22Rv1 (cell line): ENCODE measurements around the gene GMFB.
"Not testable (repeated sequence)": the region's sequence is repeated elsewhere in the genome, so short reads cannot be mapped to it uniquely, and the experiment has no call there.

Experiments used
- H3K27ac ChIP-seq: fragments of 450-650 bp; 2 replicates; pipeline ENCODE4 v1.5.1; 2017
- ZFX ChIP-seq: fragments of 450-650 bp; IDR thresholded peaks from 2 replicates; pipeline ENCODE4 v1.6.1; 2017; ENCODE audit warnings: antibody characterized with exemption, borderline replicate concordance
- TF ChIP-seq, protein P1 (sequence below): fragments of 450-650 bp; IDR thresholded peaks from 2 replicates; pipeline ENCODE4 v1.5.1; 2017; ENCODE audit warnings: mild to moderate bottlenecking

The GMFB gene

DNA sequence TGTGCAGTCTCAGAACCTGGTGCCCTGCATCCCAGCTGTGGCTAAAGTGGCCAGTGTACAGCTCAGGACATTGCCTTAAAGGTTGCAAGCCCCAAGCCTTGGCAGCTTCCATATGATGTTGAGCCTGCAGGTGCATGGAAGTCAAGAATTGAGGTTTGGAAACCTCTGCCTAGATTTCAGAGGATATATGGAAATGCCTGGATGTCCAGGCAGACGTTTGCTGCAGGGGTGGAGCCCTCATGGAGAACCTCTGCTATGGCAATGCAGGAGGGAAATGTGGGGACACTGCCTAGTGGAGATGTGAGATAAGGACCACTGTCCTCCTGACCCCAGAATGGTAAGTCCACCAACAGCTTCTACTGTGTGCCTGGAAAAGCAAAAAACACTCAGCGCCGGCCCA lies 29.7 kb downstream of the GMFB start:
- H3K27ac ChIP-seq, result no peak overlapping the region
- no peak for TF ChIP-seq ZFX
- TF ChIP-seq, protein P1, sequence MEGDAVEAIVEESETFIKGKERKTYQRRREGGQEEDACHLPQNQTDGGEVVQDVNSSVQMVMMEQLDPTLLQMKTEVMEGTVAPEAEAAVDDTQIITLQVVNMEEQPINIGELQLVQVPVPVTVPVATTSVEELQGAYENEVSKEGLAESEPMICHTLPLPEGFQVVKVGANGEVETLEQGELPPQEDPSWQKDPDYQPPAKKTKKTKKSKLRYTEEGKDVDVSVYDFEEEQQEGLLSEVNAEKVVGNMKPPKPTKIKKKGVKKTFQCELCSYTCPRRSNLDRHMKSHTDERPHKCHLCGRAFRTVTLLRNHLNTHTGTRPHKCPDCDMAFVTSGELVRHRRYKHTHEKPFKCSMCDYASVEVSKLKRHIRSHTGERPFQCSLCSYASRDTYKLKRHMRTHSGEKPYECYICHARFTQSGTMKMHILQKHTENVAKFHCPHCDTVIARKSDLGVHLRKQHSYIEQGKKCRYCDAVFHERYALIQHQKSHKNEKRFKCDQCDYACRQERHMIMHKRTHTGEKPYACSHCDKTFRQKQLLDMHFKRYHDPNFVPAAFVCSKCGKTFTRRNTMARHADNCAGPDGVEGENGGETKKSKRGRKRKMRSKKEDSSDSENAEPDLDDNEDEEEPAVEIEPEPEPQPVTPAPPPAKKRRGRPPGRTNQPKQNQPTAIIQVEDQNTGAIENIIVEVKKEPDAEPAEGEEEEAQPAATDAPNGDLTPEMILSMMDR, result no peak

DNA sequence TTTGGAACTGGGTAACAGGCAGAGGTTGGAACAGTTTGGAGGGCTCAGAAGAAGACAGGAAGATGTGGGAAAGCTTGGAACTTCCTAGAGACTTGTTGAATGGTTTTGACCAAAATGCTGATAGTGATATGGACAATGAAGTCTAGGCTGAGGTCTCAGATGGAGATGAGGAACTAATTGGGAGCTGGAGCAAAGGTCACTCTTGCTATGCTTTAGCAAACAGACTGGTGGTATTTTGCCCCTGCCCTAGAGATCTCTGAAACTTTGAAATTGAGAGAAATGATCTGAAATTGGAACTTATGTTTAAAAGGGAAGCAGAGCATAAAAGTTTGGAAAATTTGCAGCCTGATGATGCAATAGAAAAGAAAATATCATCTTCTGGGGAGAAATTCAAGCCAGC lies 30.2 kb downstream of the GMFB start:
- H3K27ac ChIP-seq, result not testable (repeated sequence)

DNA sequence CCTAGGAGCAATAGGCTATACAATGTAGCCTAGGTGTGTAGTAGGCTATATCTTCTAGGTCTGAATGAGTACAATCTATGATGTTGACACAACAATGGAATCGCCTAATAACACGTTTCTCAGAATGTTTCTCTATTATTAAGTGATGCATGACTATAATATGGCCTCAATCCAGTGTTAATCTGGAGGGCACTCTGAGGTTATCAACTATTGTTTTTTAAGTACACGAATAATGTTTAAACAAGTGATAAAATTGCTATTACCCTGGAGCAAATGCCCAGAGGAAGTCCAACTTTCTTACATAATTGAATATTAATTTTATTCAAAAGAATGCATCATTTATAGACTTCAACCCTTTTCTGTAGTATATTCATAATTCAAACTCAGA lies 31.2 kb downstream of the GMFB start:
- TF ChIP-seq ZFX, result no peak
- TF ChIP-seq, protein P1, result no peak
- H3K27ac ChIP-seq, result no peak overlapping the region

DNA sequence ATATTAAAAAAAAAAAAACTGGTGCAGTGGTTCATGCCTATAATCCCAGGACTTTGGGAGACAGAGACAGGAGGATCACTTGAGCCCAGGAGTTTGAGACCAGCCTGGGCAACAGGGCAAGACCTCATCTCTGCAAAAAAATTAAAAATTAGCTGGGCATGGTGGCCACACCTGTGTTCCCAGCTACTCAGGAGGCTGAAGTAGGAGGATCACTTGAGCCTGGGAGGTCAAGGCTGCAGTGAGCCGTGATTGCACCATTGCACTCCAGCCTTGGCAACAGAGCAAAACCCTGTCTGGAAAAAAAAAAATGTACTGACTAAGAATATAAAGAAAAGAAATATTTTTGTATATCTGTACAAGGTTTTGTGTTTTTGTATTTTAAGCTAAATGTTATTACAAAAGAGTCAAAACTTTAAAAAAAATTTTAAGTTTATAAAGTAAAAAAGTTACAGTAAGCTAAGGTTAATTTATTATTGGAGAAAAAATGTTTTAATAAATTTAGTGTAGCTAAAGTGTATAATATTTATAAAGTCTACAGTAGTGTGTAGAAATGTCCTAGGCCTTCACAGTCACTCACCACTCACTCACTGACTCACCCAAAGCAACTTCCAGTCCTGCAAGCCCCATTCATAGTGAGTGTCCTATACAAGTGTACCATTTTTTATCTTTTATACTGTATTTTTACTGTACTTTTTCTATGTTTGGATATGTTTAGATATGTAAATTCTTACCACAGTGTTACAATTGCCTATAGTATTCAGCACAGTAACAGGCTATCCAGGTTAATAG lies 31.8 kb downstream of the GMFB start:
- H3K27ac ChIP-seq, result not testable (repeated sequence)

DNA sequence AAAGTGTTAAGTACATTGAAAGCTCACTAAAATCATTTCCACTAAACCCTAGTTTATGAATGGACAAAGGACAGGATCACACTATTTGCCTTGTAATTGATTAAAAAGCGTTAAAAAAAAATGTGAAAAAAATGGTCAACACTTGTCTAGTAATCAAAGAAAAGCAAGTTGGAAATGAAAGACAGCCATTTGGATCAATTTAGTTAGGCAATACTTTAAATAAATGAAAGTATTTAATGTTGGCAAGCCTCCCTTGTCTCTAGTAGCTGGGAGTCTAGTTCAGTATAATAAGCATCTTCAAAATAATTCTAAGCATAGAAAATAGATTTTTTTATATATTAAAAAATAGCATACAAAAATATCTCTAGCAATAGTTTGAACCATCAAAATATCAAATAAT lies 33.4 kb downstream of the GMFB start:
- H3K27ac ChIP-seq, result no peak overlapping the region
- TF ChIP-seq, protein P1, result no peak
- TF ChIP-seq ZFX, result no peak

DNA sequence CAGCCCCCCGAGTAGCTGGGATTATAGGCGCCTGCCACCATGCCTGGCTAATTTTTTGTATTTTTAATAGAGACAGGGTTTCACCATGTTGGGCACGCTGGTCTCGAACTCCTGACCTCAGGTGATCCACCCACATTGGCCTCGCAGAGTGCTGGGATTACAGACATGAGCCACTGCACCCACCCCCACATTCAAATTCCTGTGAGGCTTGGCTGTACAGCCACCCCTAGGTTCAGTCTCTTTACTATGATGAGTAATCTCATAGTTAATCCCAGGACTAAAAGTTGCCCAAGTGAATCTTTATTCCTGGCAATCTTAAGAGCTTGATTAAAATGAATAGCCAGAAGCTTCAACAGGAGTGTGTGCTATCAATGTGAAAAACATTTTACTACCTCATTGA lies 34.8 kb downstream of the GMFB start:
- H3K27ac ChIP-seq, result not testable (repeated sequence)

DNA sequence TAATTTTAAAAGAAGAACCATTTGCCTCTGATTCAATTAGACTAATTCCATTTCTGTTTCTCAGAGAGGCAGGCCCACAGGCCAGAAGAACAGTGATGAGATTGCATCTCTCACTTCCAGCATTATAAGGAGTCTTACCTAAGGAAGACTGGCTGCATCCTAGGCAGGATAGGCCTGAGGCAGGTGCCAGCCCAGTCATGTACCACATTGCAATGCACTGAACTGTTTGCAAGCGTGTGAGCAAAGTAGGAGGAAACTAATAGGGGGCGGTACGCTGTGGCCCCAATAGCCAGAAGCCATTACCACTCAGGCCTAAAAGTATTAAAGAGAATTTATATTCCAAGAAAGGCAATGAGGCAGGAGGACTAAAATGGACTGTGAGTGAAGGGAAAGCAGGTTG lies 35.5 kb downstream of the GMFB start:
- TF ChIP-seq ZFX, result no peak
- TF ChIP-seq, protein P1, result no peak

DNA sequence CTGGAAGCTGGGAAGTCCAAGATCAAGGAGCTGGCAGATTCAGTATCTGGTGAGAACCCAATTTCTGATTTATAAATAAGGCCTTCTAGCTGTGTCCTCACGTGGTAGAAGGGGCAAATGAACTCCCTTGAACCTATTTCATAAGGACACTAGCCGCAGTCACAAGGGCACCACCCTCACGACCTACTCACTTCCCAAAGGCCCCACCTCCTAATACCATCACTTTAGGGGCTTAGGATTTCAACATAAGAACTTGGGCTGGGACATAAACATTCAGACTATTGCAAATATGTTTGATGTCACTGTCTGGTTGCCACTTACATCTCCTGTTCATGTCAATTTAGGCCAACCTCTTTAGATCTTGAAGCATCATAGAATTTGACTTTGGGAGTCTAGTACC lies 36.8 kb downstream of the GMFB start:
- TF ChIP-seq ZFX, result no peak
- TF ChIP-seq, protein P1, result no peak
- no peak overlapping the region for H3K27ac ChIP-seq

More for the DNA sequence above, 35.5 kb downstream of the GMFB start:
- H3K27ac ChIP-seq, result no peak overlapping the region

DNA sequence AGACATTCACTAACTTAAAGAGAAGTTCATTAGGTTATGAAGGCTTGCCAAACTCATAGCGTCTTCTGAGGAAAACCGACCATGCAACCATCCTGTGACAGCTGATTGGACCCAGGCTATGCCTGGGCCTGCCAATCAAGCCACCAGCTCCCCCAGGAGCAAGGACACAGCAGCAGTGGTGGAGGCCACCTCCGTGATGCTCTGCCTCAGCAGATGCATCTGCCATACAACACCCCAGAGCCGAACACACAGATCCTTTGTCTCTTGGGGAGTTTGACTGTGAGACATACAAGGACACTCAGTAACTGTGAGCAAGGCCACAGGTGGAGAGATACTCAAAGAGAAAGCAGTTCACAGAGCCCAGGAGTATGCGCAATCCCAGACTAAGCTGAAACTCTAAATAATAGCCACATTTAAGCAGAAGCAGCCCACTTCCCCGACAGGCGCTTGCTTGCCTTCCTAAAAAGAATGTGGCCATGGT lies 37.6 kb downstream of the GMFB start:
- TF ChIP-seq ZFX, result no peak
- TF ChIP-seq, protein P1, result no peak
- no peak overlapping the region for H3K27ac ChIP-seq
